ENCODE results near the gene GNG2. TPM values are rescaled to one million over a fixed set of nuclear protein-coding genes. Genes with fewer than 3 reads are reported as not detected.

GNG2 gene
- total RNA-seq, 1 donor from 2014 or later, result 56.8 TPM

DNA sequence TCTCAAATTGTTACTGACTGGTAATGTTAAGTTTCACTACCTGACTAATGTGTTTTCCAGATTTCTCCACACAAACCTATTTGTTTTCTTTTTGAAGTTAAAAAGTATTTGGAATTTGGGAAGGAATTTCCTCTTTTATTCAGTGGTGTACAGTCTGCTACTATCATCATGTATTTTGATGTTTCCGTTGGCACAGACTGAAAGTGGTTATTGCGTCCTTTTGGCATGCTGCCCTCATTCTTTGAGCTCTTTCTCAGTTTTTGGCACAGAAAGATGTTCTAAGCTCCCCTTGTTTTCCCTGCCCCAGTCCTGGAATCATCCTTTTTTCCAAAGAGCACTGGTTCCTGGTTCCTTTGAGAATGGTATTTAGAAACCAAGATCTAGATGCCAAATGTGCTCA lies 97.5 kb downstream of the GNG2 start:
- no peak overlapping the region for H3K27ac Mint-ChIP-seq
- H3K9me3 Mint-ChIP-seq, result peaks cover 36% of the 10 kb centered on the region
- Histone ChIP-seq H3K27me3 (no peaks in the 10 kb centered on the region), H3K79me2 (ENCODE audit: low read depth) (no peaks in the 10 kb centered on the region), H2AFZ (replicated peaks) (no peak overlapping the region), H3K4me2 (no peak overlapping the region), H3K9me3 (ENCODE audit: low read depth) (no peaks in the 10 kb centered on the region), H3K4me3 (no peak overlapping the region), H3F3A (ENCODE audit: low read depth) (peaks cover 5% of the 10 kb centered on the region), H3K27ac (no peak overlapping the region), H3K9ac (no peak overlapping the region), H3K4me1 (peaks cover 12% of the 10 kb centered on the region), H4K20me1 (ENCODE audit: low read depth) (no peaks in the 10 kb centered on the region), H3K36me3 (no peaks in the 10 kb centered on the region)
- peaks cover 8% of the 10 kb centered on the region for H3K4me1 Mint-ChIP-seq
- no peak overlapping the region for H3K4me3 Mint-ChIP-seq
- H3K27me3 Mint-ChIP-seq (ENCODE audit: insufficient read depth, low read depth), result no peaks in the 10 kb centered on the region
- DNase-seq (ENCODE audit: low spot score), result no peak
- TF ChIP-seq, protein P1, sequence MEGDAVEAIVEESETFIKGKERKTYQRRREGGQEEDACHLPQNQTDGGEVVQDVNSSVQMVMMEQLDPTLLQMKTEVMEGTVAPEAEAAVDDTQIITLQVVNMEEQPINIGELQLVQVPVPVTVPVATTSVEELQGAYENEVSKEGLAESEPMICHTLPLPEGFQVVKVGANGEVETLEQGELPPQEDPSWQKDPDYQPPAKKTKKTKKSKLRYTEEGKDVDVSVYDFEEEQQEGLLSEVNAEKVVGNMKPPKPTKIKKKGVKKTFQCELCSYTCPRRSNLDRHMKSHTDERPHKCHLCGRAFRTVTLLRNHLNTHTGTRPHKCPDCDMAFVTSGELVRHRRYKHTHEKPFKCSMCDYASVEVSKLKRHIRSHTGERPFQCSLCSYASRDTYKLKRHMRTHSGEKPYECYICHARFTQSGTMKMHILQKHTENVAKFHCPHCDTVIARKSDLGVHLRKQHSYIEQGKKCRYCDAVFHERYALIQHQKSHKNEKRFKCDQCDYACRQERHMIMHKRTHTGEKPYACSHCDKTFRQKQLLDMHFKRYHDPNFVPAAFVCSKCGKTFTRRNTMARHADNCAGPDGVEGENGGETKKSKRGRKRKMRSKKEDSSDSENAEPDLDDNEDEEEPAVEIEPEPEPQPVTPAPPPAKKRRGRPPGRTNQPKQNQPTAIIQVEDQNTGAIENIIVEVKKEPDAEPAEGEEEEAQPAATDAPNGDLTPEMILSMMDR (IDR thresholded peaks at IDR 0.05), result no peak
- no peak for TF ChIP-seq EZH2phosphoT487 (IDR thresholded peaks at IDR 0.05)
- TF ChIP-seq EZH2 (IDR thresholded peaks at IDR 0.05), result no peak
- peaks cover 42% of the 10 kb centered on the region for H3K36me3 Mint-ChIP-seq

DNA sequence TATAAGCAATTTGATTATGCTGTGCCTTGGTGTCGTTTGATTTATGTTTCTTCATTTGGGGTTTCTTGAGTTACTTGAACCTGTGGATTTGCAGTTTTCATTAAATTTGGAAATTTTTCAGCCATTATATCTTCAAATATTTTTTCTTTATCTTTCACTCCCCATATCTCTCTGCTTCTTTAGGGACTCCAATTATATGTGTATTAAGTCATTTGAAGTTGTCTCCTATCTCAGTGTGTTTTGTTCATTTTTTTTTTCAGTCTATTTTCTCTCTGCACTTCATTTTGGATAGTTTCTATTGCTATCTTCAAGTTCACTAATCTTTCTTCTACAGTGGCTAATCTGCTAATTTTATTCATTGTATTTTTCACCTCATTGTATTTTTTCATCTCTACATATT lies 99.5 kb downstream of the GNG2 start:
- TF ChIP-seq, protein P1 (IDR thresholded peaks at IDR 0.05), result no peak
- no peak for TF ChIP-seq EZH2 (IDR thresholded peaks at IDR 0.05)
- TF ChIP-seq EZH2phosphoT487 (IDR thresholded peaks at IDR 0.05), result no peak
- H3K4me2 ChIP-seq, result no peak overlapping the region
- H2AFZ ChIP-seq (replicated peaks), result no peak overlapping the region
- Mint-ChIP-seq H3K9me3 (peaks cover 36% of the 10 kb centered on the region), H3K27me3 (ENCODE audit: insufficient read depth, low read depth) (no peaks in the 10 kb centered on the region), H3K27ac (no peak overlapping the region), H3K4me3 (no peak overlapping the region), H3K36me3 (peaks cover 39% of the 10 kb centered on the region), H3K4me1 (no peaks in the 10 kb centered on the region)
- H3K27ac ChIP-seq, result no peak overlapping the region
- H3K4me3 ChIP-seq, result no peak overlapping the region
- no peaks in the 10 kb centered on the region for H3K36me3 ChIP-seq
- no peaks in the 10 kb centered on the region for H3K27me3 ChIP-seq
- DNase-seq (ENCODE audit: low spot score), result no peak
- no peaks in the 10 kb centered on the region for H3K4me1 ChIP-seq
- no peaks in the 10 kb centered on the region for H3K79me2 ChIP-seq (ENCODE audit: low read depth)
- no peaks in the 10 kb centered on the region for H3K9me3 ChIP-seq (ENCODE audit: low read depth)
- no peaks in the 10 kb centered on the region for H4K20me1 ChIP-seq (ENCODE audit: low read depth)
- H3F3A ChIP-seq (ENCODE audit: low read depth), result no peaks in the 10 kb centered on the region
- H3K9ac ChIP-seq, result no peak overlapping the region

DNA sequence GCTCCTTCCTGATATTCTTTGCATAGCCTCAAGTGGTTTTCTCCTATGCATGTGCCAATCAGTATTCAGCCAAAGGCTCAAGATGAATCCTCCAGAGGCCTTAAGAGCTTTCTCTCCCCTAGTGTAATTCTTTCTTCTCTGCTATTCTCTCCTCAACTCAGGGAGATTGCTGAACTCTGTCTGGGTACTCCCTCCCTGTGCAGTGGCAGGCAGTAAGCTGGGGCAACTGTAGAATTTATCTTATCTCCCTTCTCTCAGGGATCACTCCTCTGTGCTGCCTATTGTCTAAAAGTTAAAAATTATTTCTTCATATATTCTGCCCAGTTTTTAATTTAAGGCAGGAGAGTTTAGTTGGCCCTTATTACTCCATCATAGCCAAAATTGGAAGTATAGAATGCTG lies 100.5 kb downstream of the GNG2 start:
- Mint-ChIP-seq H3K36me3 (peaks cover 38% of the 10 kb centered on the region), H3K27ac (no peak overlapping the region), H3K4me3 (no peak overlapping the region), H3K9me3 (peaks cover 36% of the 10 kb centered on the region), H3K27me3 (ENCODE audit: insufficient read depth, low read depth) (no peaks in the 10 kb centered on the region), H3K4me1 (no peaks in the 10 kb centered on the region)
- H3K27me3 ChIP-seq, result no peaks in the 10 kb centered on the region
- no peak overlapping the region for H3K9ac ChIP-seq
- H3K79me2 ChIP-seq (ENCODE audit: low read depth), result no peaks in the 10 kb centered on the region
- no peaks in the 10 kb centered on the region for H3K9me3 ChIP-seq (ENCODE audit: low read depth)
- no peak overlapping the region for H3K4me2 ChIP-seq
- no peak overlapping the region for H3K27ac ChIP-seq
- H3F3A ChIP-seq (ENCODE audit: low read depth), result no peaks in the 10 kb centered on the region
- H3K4me1 ChIP-seq, result no peaks in the 10 kb centered on the region
- H4K20me1 ChIP-seq (ENCODE audit: low read depth), result no peaks in the 10 kb centered on the region
- no peak overlapping the region for H3K4me3 ChIP-seq
- no peaks in the 10 kb centered on the region for H3K36me3 ChIP-seq
- H2AFZ ChIP-seq (replicated peaks), result no peak overlapping the region
- DNase-seq (ENCODE audit: low spot score), result no peak
- TF ChIP-seq EZH2 (IDR thresholded peaks at IDR 0.05), result no peak
- no peak for TF ChIP-seq EZH2phosphoT487 (IDR thresholded peaks at IDR 0.05)
- TF ChIP-seq, protein P1 (IDR thresholded peaks at IDR 0.05), result no peak

Measured in neural progenitor cell (in vitro differentiated cells).